Measurements from ENCODE around the gene PSME1.

The PSME1 gene

GRCh38 chr14:24177041-24177825 is 41.2 kb downstream of the PSME1 start:
- no peak for DNase-seq

GRCh38 chr14:24177891-24178290 is 41.9 kb downstream of the PSME1 start:
- DNase-seq = no peak

GRCh38 chr14:24178399-24179178 is 42.6 kb downstream of the PSME1 start:
- no peak for DNase-seq

GRCh38 chr14:24179294-24179960 is 43.4 kb downstream of the PSME1 start:
- DNase-seq = no peak

GRCh38 chr14:24179961-24180796 is 44.2 kb downstream of the PSME1 start:
- no peak for DNase-seq

GRCh38 chr14:24181371-24182077 is 45.5 kb downstream of the PSME1 start:
- no peak for DNase-seq

GRCh38 chr14:24182110-24182882 is 46.3 kb downstream of the PSME1 start:
- no peak for DNase-seq

- DNase-seq = no peak
Measured at GRCh38 chr14:24183014-24183481, 47.1 kb downstream of the PSME1 start.

- no peak for DNase-seq
Measured at GRCh38 chr14:24184104-24184970, 48.3 kb downstream of the PSME1 start.

- no peak for DNase-seq
Measured at GRCh38 chr14:24185026-24185425, 49.0 kb downstream of the PSME1 start.

- DNase-seq = no peak
Measured at GRCh38 chr14:24185741-24186140, 49.7 kb downstream of the PSME1 start.

GRCh38 chr14:24186831-24187538 is 51.0 kb downstream of the PSME1 start:
- DNase-seq = no peak

GRCh38 chr14:24187539-24187915 is 51.5 kb downstream of the PSME1 start:
- no peak for DNase-seq

All from suppressor macrophage (primary cell).